ENCODE data around the gene SERPINF2. TPM values are rescaled to one million over a fixed set of nuclear protein-coding genes. Genes with fewer than 3 reads are reported as not detected.

The SERPINF2 gene
- total RNA-seq, 1 experiment from 2014 or later: 0.68 TPM

- no peak overlapping the region for H3K18ac ChIP-seq (ENCODE audit: insufficient read length, low read depth, low read length)
- H3K9ac ChIP-seq (ENCODE audit: extremely low read depth, insufficient read length, low read length): no peak overlapping the region
- WGBS (ENCODE audit: extremely low coverage, insufficient read length, low lambda C conversion rate): no CpG with 5 or more reads among the region's 5 CpGs
- no peak overlapping the region for H3K4ac ChIP-seq (ENCODE audit: low read depth, low read length)
- H4K91ac ChIP-seq (ENCODE audit: insufficient read length, low read depth, low read length): no peak overlapping the region
- H3K27me3 ChIP-seq (ENCODE audit: insufficient read depth, low read length): no peaks in the 10 kb centered on the region
- Mint-ChIP-seq H3K4me1 (no peaks in the 10 kb centered on the region), H3K27ac (no peak overlapping the region), H3K27me3 (ENCODE audit: low read depth) (no peaks in the 10 kb centered on the region), H3K36me3 (ENCODE audit: insufficient read depth in 1 of 3, low read depth in 3 of 3) (peaks cover 10 to 42% (median 29%) of the 10 kb centered on the region in 3 experiments; a peak in 6 of 7 replicates), H3K4me3 (no peak overlapping the region), H3K9me3 (no peaks in the 10 kb centered on the region)
- no peaks in the 10 kb centered on the region for H3K4me1 ChIP-seq (ENCODE audit: insufficient read depth, low read length)
- no peaks in the 10 kb centered on the region for H4K20me1 ChIP-seq (ENCODE audit: control insufficient read depth, insufficient read depth, insufficient read length)
- no peak overlapping the region for H3K14ac ChIP-seq (ENCODE audit: insufficient read depth, low read length)
- H3K79me1 ChIP-seq (ENCODE audit: insufficient read depth, low read depth, low read length, poor library complexity, severe bottlenecking): no peaks in the 10 kb centered on the region
- H2BK5ac ChIP-seq (ENCODE audit: insufficient read length, low read length): no peak overlapping the region
- H2AK5ac ChIP-seq (ENCODE audit: insufficient read length, low read length): no peak overlapping the region
- H4K8ac ChIP-seq (replicated peaks; ENCODE audit: insufficient read length, low read depth, low read length): no peak overlapping the region
- no peak overlapping the region for H2BK12ac ChIP-seq (ENCODE audit: insufficient read length, low read depth, low read length)
- TF ChIP-seq, protein P1, sequence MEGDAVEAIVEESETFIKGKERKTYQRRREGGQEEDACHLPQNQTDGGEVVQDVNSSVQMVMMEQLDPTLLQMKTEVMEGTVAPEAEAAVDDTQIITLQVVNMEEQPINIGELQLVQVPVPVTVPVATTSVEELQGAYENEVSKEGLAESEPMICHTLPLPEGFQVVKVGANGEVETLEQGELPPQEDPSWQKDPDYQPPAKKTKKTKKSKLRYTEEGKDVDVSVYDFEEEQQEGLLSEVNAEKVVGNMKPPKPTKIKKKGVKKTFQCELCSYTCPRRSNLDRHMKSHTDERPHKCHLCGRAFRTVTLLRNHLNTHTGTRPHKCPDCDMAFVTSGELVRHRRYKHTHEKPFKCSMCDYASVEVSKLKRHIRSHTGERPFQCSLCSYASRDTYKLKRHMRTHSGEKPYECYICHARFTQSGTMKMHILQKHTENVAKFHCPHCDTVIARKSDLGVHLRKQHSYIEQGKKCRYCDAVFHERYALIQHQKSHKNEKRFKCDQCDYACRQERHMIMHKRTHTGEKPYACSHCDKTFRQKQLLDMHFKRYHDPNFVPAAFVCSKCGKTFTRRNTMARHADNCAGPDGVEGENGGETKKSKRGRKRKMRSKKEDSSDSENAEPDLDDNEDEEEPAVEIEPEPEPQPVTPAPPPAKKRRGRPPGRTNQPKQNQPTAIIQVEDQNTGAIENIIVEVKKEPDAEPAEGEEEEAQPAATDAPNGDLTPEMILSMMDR (conservative IDR thresholded peaks at IDR 0.05): no peak
- no peak overlapping the region for H3K23ac ChIP-seq (ENCODE audit: insufficient read length, low read depth, low read length)
- H3K4me2 ChIP-seq (ENCODE audit: insufficient read depth, insufficient read length, low read length): no peak overlapping the region
- H2BK120ac ChIP-seq (ENCODE audit: low read depth, low read length, poor library complexity, severe bottlenecking): no peak overlapping the region
- H2AFZ ChIP-seq (ENCODE audit: low read length): no peak overlapping the region
- no peak overlapping the region for H3K56ac ChIP-seq (ENCODE audit: insufficient read length, low read depth, low read length)
- no peak overlapping the region for H2BK20ac ChIP-seq (ENCODE audit: low read depth, low read length, poor library complexity, severe bottlenecking)
- H3K27ac ChIP-seq (ENCODE audit: insufficient read length, low read depth, low read length): no peak overlapping the region
- H3K9me3 ChIP-seq (ENCODE audit: control insufficient read depth, low read depth, low read length): no peaks in the 10 kb centered on the region
- H3K79me2 ChIP-seq (ENCODE audit: insufficient read depth, low read length): no peaks in the 10 kb centered on the region
- H4K5ac ChIP-seq (ENCODE audit: insufficient read length, low read depth, low read length): no peak overlapping the region
- H3K23me2 ChIP-seq (ENCODE audit: insufficient read length, low read depth, low read length, poor library complexity, severe bottlenecking): no peaks in the 10 kb centered on the region
- H3T11ph ChIP-seq (ENCODE audit: low read length): no peak overlapping the region
- H2BK15ac ChIP-seq (ENCODE audit: low read depth, low read length): no peak overlapping the region
- DNase-seq: no peak
These were observed 47.3 kb downstream of the SERPINF2 start for GRCh38 chr17:1789936-1790335.
